GM18508 (cell line): ENCODE measurements around the gene NIP7.

Experiments
- ATAC-seq: cut with Tn5 transposase; IDR thresholded peaks from one replicate; pipeline ENCODE4 v1.9.1; 2021; ENCODE audit warnings: moderate number of reproducible peaks; ENCODE audit not compliant: insufficient read depth, unreplicated experiment

Gene NIP7

DNA sequence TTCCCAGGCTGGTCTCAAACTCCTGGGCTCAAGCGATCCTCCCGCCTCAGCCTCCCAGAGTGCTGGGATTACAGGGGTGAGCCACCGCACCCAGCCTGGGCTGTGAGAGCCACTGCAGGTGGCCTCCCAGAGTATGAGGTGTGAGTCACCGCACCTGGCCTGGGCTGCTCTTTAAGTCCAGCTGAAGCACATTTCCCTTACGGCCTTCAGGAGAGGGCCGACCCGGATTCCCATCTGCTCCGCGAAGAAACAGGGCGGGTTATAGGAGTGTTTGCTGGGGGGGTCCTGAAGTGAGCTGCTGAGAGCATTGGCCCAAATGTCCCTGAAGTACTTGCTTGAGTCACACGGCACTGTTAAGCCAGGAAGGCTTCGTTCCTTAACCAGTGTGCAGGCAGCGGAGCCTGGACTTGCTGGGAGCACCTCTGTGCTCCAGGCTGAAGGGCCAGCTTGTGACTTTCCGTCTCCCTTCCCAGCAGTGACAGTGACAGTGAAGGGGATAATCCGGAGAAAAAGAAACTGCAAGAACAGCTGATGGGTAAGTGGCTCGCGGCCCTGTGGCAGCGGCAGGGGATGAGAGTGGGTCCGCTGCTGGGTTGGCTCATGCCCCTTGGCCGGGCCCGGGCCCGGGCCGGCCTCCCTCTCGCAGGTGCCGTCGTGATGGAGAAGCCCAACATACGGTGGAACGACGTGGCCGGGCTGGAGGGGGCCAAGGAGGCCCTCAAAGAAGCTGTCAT, 21.2 kb upstream of the NIP7 start:
- ATAC-seq: no peak

DNA sequence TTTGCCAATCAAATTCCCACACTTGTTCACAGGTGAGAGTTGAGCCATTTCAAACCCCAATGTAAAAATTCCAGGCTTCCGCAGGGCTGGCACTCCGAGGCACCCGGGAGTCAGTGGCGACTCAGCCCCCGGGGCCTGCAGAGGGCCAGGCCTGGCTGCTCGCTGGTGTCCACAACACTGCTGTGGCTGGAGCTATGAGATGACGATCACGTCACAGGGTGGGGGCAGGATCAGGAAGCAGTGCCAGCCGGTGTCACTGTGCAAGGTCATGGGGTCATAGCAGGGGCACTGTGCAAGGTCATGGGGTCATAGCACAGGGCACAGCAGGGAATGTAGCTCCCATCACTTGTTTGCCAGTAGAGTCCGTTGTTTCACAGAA, 20.7 kb upstream of the NIP7 start:
- ATAC-seq: no peak

DNA sequence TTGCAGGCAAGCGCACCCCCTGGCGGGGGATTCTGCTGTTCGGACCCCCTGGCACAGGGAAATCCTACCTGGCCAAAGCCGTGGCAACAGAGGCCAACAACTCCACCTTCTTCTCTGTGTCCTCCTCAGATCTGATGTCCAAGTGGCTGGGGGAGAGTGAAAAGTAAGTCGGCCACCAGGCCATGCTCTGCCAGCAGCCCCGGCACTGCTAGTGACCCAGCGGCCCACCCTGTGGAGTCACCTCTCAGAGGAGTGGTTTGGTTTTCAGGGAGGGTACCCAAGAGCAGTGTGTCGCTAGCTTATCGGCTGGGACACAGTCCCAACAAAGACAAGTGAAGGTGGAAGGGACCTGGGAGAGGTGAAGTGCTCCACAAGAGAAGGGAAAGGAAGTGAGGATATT, 20.2 kb upstream of the NIP7 start:
- no peak for ATAC-seq

DNA sequence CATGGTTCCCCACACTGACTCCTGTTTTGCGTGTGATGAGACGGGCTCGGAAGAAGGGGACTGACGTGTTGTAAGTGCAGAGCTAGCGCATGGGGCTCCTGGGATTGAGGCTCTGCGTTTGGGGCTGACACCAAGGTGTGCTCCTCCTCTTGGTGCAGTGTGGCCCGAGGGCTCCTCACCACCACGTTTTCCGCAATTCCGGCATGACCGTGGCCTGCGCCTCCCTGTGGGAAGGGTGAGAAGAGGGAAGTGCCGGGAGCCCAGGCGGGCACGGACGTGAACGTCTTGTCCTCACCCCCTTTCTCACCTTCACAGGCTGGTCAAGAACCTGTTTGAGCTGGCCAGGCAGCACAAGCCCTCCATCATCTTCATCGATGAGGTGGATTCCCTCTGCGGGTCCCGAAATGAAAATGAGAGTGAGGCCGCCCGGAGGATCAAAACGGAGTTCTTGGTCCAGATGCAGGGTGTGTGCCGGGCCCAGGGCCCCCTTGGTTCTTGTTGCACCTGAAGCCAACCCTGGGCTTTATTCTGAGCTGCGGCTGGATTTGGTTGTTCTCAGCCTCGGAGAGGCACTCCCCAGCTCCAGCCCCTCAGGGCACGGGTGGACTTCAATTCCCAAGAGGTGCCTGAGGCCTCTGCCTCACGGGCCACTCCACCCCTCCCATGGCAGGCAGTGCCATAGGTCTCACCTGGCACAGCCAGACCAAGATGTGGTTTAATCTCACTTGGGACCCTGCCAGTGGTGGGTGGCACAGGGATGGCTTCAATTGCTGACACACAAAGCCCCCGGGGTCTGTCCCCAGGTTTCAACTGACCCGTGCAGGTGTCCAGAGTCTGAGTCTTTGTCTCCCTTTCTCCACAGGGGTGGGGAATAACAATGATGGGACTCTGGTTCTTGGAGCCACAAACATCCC, 19.5 kb upstream of the NIP7 start:
- no peak for ATAC-seq

DNA sequence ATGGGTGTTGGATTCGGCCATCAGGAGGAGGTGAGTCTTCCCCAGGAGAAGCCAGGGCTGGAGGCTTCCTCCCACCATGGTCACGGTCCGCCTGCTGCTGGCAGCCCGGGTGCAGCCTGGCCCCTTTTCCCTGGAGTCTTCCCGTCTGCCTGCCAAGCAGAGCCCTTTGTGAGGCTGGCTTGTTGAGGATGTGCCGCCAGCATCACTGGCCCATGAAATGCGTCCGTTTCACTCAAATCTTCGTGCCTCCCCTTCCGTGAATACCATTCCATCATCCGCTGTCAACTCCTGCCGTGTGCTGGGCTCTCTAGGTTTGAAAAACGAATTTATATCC, 18.9 kb upstream of the NIP7 start:
- no peak for ATAC-seq

DNA sequence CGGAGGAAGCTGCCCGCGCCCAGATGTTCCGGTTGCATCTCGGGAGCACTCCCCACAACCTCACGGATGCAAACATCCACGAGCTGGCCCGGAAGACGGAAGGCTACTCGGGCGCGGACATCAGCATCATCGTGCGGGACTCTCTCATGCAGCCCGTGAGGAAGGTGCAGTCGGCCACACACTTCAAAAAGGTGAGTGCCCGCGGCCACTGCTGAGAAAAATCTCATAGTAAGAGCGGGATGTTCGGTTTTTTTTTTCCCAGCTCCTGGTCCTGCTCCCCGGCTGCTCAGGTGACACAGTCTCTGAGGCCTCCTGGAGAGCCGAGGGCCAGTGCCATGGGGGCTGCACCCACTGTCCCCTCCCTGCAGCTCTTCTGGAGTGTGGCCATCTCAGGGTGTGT, 18.5 kb upstream of the NIP7 start:
- no peak for ATAC-seq

DNA sequence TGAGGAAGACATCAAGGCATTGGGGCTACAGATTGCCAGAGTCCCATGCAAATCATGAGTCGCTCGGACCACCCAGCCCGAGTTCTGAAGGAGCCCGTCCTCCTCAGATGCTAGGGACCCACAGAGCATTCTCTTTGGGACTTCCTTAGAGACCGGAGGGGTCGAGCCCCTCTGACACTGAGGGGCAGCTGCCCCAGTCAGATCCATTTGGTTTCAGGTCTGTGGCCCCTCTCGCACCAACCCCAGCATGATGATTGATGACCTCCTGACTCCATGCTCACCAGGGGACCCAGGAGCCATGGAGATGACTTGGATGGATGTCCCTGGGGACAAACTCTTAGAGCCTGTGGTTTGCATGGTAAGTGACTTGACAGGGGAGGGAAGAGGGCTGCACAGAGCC, 17.2 kb upstream of the NIP7 start:
- ATAC-seq: no peak

DNA sequence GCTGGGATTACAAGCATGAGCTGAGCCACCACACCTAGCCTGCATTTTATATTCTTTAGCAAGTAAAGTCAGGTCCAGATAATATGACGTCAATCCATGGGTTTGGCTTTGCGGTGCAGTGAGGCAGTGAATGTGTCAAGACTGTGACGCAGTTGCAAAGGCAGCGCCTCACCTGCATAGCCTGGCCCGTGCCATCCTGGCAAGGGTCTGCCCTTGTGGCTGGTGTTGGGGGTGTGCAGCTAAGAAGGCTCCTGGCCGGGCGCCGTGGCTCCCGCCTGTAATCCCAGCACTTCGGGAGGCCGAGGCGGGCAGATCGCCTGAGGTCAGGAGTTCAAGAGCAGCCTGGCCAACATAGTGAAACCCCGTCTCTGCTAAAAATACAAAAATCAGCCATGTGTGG, 16.2 kb upstream of the NIP7 start:
- ATAC-seq: no peak

DNA sequence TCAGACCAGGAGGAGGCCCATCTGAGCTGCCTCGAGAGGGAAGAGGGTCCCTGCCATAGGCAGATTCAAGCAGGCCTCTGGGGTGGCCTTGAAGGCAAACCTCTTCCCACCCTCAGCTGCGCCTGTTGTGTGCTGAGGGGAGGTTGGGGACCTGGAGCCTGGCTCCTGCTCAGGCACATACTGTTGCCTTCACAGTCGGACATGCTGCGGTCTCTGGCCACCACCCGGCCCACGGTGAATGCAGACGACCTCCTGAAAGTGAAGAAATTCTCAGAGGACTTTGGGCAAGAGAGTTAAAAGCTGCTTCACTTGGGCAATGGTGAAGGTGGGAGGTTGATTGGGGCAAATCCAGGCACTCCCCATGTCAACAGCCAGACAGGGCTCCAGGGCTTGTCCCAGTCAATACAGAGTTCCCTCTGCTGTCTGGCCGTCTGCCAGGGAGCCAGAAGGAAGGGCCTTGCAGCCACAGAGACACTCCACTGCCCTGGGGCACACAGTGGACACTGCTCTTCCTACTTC, 15.5 kb upstream of the NIP7 start:
- ATAC-seq: no peak

DNA sequence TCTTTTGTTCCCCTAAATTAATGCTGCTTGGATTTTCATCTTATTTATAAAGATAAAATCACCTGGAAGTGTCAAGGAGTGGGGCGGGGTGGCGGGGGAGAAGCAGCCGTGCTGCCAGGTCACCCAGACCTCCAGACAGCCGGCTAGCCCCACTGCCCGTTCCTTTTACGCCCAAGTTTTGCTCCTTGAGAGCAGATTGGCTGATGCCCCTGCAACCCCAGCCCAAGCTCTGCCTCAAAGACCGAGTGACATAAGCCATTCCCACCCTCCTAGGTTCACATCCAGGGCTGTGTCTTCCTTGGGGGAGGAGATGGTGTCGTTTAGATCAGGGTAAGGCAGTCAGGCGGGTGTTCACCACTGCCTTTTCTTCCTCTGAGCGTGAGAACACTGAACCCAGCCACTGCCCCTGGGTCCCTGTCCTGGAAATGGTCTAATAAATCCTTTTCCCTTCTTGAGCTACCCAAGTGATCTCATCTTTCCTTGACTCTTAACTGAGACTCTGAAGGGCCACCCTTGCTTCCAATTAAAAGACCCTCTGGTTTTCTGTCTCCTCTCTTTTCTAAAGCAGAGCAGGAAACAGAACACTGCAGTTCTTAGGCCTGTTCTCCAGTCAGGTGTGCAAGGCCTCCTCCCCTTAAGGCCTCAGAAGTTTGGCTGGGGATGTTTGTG, 14.9 kb upstream of the NIP7 start:
- ATAC-seq: no peak

DNA sequence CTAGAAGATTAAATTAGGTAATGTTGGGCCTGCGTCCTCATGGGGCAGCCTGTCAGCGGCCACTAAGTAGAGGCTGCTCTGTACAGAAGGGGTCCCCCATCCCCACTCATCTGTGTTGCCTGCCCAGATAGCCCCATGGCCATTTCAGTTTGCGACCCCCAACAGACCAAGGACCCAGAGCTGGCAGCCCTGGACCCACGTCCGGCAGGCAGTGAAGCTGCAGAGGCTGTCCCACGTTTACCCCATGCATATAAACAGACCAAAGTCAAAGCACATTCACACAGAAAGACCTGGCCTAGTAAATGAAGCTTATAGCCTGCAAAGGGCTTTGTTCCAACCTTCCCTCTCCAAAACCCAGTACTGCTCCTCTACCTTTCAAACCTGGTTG, 13.8 kb upstream of the NIP7 start:
- no peak for ATAC-seq

DNA sequence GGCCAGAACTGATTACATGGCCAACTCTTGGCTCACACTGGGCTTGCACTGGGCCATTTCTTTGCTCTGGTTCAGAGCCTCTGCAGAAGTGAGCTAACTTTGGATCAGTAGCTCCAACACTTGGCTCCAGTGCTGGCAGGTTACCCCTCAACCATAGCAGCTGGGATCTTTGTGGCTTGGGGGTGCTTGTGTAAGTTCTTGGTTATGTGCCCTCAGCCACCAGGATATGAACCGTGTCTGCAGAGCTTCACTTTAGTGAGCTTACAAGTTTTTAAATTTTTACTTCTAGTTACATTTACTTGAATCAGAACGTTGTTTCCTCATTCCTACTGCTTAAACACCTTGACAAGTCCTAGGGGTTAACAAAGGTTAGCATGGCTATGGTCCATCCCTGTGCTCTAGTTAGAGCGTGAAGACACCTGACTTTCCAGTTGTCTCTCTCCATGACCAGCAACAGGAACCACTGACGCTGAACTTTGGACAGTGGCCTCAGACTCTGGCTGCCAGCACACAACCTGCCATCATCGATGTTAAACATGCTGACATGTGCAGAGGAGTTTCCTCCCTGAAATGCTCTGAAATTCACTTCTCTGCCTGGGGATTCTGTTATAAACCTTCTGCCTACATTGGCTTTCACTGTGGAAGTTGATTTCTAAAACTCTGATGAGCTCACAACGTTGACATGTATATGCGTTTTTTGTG, 13.2 kb upstream of the NIP7 start:
- no peak for ATAC-seq

DNA sequence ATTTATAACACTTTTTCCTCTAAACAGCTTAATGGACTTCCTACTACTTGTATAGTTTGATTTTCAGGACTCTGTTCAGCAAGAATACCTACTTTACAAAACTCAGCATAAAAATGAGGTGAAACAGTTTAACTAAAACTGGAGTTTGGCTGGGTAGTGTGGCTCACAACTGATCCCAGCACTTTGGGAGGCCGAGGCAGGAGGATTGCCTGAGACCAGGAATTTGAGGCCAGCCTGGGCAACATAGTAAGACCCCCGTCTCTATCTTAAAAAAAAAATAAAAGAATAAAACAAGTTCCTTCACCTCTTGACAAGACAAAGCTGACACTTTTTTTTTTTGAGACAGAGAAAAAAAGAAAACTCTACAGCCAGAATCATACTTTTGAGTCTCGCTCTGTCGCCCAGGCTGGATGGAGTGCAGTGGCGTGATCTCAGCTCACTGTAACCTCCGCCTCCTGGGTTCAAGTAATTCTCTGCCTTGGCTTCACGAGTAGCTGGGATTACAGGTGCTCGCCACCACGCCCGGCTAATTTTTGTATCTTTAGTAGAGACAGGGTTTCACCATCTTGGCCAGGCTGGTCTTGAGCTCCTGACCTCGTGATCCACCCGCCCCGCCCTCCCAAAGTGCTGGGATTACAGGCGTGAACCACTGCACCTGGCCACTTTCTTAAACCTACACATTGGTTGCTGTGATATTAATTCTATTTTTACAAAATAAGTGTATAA, 11.8 kb upstream of the NIP7 start:
- ATAC-seq: no peak

DNA sequence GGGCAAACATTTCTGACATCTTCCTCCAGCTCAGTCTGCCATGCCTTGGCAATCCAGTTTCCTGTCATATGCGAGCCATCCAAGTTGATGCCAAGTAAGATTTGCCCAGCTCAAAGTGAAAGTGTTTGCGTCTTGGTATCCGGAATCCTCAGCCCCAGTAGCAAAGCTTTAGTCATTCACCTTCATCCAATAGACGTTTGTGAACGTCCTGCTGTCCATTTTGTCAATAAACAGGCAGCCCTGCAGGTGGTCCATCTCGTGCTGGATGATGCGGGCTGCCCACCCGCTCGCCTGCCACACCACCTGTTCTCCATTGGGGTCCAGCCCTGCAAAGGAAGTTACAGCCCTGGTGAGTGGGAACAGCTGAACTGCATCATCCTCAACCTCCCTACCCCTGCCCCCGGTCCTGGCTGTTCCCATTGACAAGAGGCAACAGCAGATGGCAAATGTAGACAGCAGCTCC, 10.7 kb upstream of the NIP7 start:
- ATAC-seq: no peak

DNA sequence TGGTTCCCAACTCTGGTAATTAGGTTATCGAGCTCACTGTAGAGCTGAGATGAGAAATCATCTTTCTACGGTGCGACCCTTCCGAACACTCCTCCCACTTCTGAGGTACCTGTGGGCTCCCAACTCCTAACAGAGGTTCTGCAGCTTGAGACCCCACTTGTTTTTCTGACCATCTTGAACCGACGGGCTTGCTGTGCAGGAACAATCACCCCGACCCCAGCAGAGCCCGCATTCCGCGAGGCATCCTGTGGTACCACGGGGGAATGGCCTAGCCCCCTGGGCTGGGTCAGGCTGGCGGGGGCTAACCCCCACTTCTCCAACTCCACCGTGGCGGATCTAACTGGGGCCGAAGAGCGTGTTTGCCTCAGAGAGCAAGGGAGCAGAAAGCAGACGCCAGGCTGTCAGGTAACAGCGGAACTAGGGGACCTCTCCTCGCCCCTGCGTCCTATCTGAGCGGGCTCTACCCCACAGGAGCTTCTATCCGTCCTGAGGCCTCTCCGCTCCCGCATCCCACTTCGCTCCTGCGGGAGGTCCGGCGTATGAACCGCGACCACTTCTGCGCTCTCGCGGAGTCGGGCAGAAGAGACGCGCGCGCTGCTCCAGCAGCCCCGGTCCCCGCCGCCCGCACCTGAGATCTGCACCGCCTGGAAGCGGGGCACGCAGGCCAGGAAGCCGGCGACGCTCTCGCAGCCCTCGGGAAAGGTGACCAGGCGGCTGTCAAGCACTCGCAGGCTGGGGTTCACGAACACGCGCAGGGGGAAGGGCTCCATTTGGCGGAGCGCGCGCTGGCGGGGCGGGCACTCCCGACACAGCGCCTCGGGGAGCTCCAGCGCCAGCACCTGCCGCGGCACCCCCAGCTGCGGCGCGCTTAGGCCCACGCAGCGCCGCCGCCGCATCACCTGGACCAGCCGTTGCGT, 9.9 kb upstream of the NIP7 start:
- ATAC-seq: peak; percentile 5

DNA sequence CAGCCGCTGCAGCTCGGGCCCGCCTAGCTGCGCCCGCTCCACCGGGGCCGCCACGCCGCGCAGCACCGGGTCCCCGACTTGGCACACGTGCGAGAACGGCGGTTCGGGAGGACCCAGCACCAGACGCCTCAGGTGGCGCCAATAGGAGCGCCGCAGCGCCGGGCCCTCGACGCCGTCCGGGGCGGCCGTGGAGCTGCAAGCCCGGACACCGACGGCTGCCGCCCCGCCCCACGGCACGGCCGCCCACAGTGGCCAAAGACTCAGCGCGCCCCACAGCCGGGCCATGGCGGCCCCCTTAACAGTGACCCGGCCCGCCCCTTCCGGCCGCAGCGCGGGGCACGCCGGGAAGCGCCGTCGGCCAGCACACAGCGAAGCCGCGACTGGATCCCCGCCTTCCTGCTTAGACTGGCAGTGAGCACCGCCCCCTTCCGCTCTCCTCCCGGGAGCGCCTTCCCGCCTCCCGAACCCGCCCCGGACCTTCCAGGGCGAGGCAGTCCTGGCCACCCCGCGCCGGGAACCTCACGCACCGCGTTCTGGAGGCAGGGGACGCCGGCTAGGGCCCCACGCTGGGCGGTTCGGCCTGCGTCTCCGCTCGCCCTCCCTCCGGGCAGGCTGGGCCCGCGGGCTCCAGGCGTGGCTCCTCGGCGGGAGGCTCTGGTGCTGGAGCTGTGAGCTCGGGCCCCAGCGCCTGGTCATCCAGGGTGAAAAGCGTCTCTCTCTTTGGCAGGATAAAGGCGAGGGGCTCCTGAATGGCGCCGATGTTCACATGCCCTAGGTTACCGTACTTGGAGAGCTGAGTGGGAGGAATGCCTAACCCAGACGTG, 9.1 kb upstream of the NIP7 start, which contains the start of gene PDF:
Gene PDF, minus strand, starts transcription at position 303 of the 824 bp plus-strand sequence. Its CDS starts 18 bp downstream, at position 285.
- ATAC-seq: peak; percentile 59

DNA sequence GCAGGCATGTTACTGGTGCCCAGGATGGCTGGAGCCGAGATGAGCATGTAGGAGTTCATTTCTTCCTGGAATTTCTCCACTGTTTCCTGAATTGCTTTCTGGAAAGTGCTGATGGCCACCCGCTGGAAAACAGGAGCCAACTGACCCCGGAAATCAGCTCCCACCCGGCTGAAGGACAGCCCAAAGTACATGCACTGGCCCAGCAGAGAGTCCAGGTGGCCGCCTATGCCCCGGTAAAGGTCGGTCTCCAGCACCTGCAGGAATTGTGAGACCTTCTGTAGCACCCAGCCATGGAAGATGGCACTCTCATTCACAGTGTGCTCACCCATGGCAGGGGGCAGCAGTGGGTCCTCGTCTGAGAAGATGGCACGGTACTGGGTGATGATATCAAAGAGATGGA, 4.9 kb upstream of the NIP7 start:
- ATAC-seq: no peak
